ENCODE measurements around the gene ABCC10. TPM values are rescaled to one million over a fixed set of nuclear protein-coding genes. Genes with fewer than 3 reads are reported as not detected.

The ABCC10 gene
- total RNA-seq, 1 donor from 2014 or later: 74.6 TPM

DNA sequence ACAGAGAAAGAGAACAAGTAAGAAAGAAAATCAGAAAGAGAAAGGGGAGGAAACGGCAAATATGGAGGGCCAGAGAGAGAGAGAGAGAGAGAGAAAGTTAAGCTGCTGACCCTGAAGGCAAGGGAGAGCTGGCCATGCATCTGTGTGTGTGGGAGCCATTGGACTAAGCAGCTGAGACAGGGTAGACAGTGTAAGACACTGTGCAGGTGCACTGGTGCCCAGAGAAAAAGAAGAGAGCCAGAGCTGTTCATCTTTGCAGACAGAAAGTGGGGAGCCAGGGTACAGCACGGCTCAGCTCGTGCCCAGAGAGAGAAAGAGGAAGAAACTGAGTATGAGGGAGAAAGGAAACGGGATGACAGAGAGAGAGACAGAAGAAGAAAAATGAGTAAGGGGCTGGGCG, 33.7 kb upstream of the ABCC10 start:
- DNase-seq (no peak), ATAC-seq (ENCODE audit: low read depth) (peak; percentile 61)
- peak overlapping the region; percentile 81 for H3K4me3 Mint-ChIP-seq
- ChIA-PET POLR2A (interaction anchor here (0.7 to 2.8 kb wide), 8 partner anchors 10 to 173 kb away, joined by 4 to 23 read pairs (median 5); partner anchors contain the start of genes ABCC10 and ZNF318), CTCF (interaction anchor here (0.7 to 1.6 kb wide), 4 partner anchors 10 to 85 kb away, joined by 3 to 8 read pairs (median 4); partner anchors contain the start of genes CRIP3 and ZNF318)
- no peaks in the 10 kb centered on the region for H3K9me3 Mint-ChIP-seq
- H3K27ac Mint-ChIP-seq: peak overlapping the region; percentile 69
- no peaks in the 10 kb centered on the region for H3K36me3 Mint-ChIP-seq (ENCODE audit: low read depth)
- intact Hi-C loops (cut with micrococcal nuclease): no loop called here
- peaks cover 25% of the 10 kb centered on the region for H3K27me3 Mint-ChIP-seq
- no peak for TF ChIP-seq CTCF (IDR thresholded peaks at IDR 0.05)
- peaks cover 57% of the 10 kb centered on the region for H3K4me1 Mint-ChIP-seq

DNA sequence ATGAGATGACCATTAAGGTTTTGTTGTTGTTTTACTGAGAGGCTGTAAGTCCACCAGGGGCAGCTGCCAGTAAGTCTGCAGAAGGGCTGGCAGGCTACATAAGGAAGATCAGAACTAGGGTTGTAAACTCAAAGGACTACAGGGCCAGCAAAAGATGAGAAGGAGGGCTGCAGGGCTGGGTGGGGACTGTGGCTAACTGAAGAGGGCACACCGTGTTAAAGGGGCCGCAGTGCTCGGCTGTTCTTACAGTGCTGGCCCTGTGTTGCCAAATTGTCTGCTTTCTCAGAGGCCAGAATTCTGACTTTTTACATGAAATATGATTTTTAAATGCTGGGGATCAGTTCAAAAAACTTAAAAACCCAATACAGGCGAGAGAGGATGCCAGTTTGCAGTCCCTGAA, 32.4 kb upstream of the ABCC10 start:
- intact Hi-C loops (cut with micrococcal nuclease): no loop called here
- no peaks in the 10 kb centered on the region for H3K36me3 Mint-ChIP-seq (ENCODE audit: low read depth)

DNA sequence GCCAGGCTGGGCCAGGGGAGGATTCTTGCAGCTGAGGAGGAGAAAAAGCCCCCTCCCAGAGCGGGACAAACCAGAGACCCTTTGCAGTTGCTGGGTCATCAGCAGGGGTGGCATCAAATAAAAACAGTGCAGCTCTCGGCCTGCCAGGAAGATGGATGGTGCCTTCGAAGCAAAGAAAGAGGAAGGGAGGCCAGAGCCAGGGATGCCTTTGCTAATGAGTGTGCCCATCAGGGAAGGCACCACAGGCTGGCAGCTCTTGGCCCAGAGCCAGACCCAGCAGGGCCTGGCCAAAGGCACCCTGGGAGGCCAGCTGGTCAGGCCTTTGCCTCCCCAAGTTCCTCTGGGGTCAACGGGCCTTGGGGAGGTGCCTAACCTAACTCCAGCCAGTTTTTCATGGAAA, 31.6 kb upstream of the ABCC10 start:
- intact Hi-C loops (cut with micrococcal nuclease): no loop called here
- Mint-ChIP-seq H3K27me3 (peaks cover 13% of the 10 kb centered on the region), H3K9me3 (no peaks in the 10 kb centered on the region), H3K36me3 (ENCODE audit: low read depth) (no peaks in the 10 kb centered on the region), H3K27ac (no peak overlapping the region), H3K4me1 (peaks cover 55% of the 10 kb centered on the region), H3K4me3 (no peak overlapping the region)
- no peak for TF ChIP-seq CTCF (IDR thresholded peaks at IDR 0.05)
- ChIA-PET CTCF (interaction anchor here (1.2 to 1.8 kb wide), 5 partner anchors 9 to 133 kb away, joined by 3 to 7 read pairs (median 3); no protein-coding TSS in a partner anchor), POLR2A (interaction anchor here (0.6 to 1.7 kb wide), 5 partner anchors 9 to 40 kb away, joined by 3 to 7 read pairs (median 4); partner anchors contain the start of gene ZNF318)
- no peak for DNase-seq
- no peak for ATAC-seq (ENCODE audit: low read depth)

More for the DNA sequence above, 32.4 kb upstream of the ABCC10 start:
- CTCF ChIA-PET: interaction anchor here (1.5 to 1.8 kb wide), 2 partner anchors 87 to 132 kb away, joined by 4 to 7 read pairs; partner anchors contain the start of gene CRIP3
- DNase-seq (no peak), ATAC-seq (ENCODE audit: low read depth) (no peak)
- POLR2A ChIA-PET: interaction anchor here (0.6 to 2.7 kb wide), 6 partner anchors 8 to 41 kb away, joined by 3 to 18 read pairs (median 6); partner anchors contain the start of gene ZNF318
- Mint-ChIP-seq H3K4me1 (peaks cover 57% of the 10 kb centered on the region), H3K4me3 (no peak overlapping the region), H3K27ac (peak overlapping the region; percentile 41), H3K27me3 (peaks cover 18% of the 10 kb centered on the region), H3K9me3 (no peaks in the 10 kb centered on the region)
- TF ChIP-seq CTCF (IDR thresholded peaks at IDR 0.05): no peak

GRCh38 chr6:43396408-43397149, 30.8 kb upstream of the ABCC10 start:
- H3K36me3 Mint-ChIP-seq (ENCODE audit: low read depth): no peaks in the 10 kb centered on the region
- CTCF ChIA-PET: interaction anchor here (1.0 to 2.1 kb wide), 13 partner anchors 10 to 133 kb away, joined by 3 to 24 read pairs (median 3); partner anchors contain the start of genes CRIP3 and SLC22A7
- no peak overlapping the region for H3K4me3 Mint-ChIP-seq
- ATAC-seq (ENCODE audit: low read depth) (no peak), DNase-seq (no peak)
- H3K4me1 Mint-ChIP-seq: peaks cover 47% of the 10 kb centered on the region
- peaks cover 7% of the 10 kb centered on the region for H3K27me3 Mint-ChIP-seq
- no peak for TF ChIP-seq CTCF (IDR thresholded peaks at IDR 0.05)
- H3K9me3 Mint-ChIP-seq: no peaks in the 10 kb centered on the region
- POLR2A ChIA-PET: interaction anchor here (1.2 to 2.8 kb wide), 4 partner anchors 13 to 34 kb away, joined by 3 to 23 read pairs (median 6); partner anchors contain the start of gene ZNF318
- intact Hi-C loops (cut with micrococcal nuclease): no loop called here
- H3K27ac Mint-ChIP-seq: peak overlapping the region; percentile 37

GRCh38 chr6:43399932-43400487, 27.3 kb upstream of the ABCC10 start:
- H3K9me3 Mint-ChIP-seq: no peaks in the 10 kb centered on the region
- intact Hi-C loops (cut with micrococcal nuclease): no loop called here
- peaks cover 19% of the 10 kb centered on the region for H3K4me1 Mint-ChIP-seq
- no peak overlapping the region for H3K27ac Mint-ChIP-seq
- ATAC-seq (ENCODE audit: low read depth) (no peak), DNase-seq (no peak)
- ChIA-PET POLR2A (interaction anchor here (1.2 kb wide), 1 partner anchor 110 kb away, joined by 9 read pairs; the partner anchor contains the start of gene LRRC73), CTCF (no interaction called here)
- no peaks in the 10 kb centered on the region for H3K36me3 Mint-ChIP-seq (ENCODE audit: low read depth)
- no peak overlapping the region for H3K4me3 Mint-ChIP-seq
- peaks cover 9% of the 10 kb centered on the region for H3K27me3 Mint-ChIP-seq
- TF ChIP-seq CTCF (IDR thresholded peaks at IDR 0.05): no peak
